Ramos (cell line): ENCODE data around the gene GIPR.
"Not testable (repeated sequence)": the region's sequence is repeated elsewhere in the genome, so short reads cannot be mapped to it uniquely, and the experiment has no call there.

Source experiments
- in situ Hi-C: fragments of 300-500 bp; cut with MboI; formaldehyde crosslinking; loops from one replicate; pipeline ENCODE4 v1.14.3; 2022; ENCODE audit warnings: low sequenced_read_pairs; ENCODE audit not compliant: unreplicated experiment

GIPR gene

DNA sequence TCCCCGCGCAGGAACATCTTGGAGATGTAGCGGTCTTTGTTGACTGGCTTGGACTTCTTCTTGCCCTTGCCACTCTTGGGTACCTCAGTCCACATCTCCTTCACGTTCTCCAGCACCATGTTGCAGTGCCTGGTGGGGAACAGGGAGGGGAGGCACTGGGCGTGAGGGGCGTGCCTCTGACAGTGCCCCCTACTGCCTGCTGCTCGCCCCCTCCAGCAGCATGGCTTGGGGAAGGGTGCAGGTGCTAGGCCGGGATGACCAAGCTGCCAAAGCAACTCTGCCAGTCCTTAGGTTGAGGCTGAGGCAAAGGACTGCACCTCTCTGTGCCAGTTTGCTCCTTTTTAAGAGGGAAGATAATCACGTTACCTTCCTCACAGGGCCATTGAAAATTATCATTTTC lies 19.6 kb downstream of the GIPR start:
- in situ Hi-C loops = no loop called here

DNA sequence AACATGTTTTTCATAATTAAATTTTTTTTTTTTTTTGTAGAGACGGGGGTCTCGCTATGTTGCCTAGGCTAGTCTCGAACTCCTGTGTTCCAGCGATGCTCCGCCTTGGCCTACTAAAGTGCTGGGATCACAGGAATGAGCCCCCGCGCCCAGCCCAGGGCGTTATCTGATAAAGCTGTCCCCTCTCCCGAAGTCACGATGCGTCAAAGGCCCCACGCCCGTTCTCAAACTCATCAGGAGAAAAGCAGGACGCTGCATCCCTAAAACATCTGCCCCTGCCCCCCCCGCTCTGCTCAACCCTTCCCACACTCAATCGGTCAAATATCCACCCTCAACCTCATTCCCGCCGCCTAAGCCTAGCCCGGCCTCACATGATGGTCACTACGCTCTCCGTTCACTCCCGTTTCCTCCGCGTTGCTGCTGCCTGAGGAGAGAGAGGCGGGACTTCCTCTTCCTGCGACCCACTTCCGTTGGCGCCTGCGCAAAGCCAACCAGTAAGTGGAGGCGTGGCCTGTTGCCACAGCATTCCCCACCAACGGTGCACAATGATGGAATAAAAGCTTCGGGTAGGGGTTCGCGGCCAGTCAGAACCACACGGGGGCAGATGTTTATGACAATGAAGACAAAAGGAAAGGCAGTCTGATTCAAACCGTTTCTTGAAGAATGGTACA lies 23.6 kb downstream of the GIPR start, which contains the start of gene SNRPD2:
Gene SNRPD2 (minus strand): TSS at position 438 of the 671 bp plus-strand sequence. CDS start 65 bp downstream, at position 373.
- in situ Hi-C loops = no loop called here

DNA sequence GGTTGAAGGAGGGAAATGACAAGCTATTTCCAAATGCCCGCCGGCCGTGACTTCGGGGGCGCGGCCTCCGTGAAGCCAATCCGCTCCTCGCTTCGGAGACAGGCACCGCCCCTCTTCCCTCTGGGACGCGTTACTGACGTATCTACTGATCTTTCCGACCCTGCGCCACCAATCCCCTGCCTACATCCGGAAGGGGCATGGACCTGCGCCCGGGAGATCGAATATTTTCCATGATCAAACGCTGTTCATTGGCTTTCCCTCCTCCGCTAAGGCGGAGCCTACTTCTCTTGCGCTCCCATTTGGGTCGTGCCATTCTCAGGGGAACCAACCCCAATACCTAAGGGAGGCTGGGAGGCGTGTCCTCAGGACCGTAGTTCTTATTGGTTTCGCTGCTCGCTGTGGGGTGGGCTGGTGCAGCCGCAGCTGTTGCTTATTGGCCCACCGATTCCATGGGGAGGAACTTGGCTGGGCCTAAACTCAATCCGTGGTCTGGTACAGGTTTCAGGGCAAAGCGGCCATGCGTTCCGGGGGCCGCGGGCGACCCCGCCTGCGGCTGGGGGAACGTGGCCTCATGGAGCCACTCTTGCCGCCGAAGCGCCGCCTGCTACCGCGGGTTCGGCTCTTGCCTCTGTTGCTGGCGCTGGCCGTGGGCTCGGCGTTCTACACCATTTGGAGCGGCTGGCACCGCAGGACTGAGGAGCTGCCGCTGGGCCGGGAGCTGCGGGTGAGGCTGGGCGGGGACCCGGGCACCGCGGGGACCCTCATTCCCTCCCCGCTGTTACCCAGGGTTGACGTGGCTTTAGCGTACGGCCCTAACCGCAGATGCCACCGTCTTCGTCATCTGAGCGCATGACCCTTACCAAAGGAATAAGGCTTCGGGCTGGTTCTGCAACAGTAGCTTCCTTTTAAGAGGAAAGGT lies 24.4 kb downstream of the GIPR start, which contains the start of gene QPCTL:
Gene QPCTL (plus strand): TSS at position 480 of the 919 bp plus-strand sequence. CDS start 38 bp downstream, at position 518.
- in situ Hi-C loops = no loop called here

DNA sequence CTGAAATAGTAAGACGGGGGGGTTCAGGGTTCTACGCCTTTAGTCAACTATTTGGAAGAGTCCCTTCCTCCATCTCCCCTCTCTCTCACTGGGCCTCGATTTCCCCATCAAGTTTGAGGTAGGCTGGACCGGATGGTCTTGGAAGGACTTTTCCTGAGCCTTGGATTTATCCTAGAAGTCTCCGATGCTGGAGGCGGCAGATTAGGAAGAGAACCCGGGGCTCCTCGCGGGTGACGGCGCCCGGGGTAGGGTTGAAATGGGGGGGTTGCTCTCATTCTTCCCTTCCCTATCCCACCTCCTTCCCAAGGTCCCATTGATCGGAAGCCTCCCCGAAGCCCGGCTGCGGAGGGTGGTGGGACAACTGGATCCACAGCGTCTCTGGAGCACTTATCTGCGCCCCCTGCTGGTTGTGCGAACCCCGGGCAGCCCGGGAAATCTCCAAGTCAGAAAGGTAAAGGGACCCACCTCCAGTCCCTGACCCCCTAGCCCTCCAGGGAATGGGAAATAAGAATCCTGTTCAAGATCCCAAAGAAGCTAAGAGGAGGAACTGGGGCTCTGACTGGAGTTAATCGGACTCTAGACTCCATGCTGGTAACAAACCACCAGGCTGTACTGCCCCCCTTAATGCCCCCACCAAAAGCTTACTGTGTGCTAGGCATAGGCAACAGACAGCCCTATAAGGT lies 25.2 kb downstream of the GIPR start:
- in situ Hi-C loops = no loop called here

DNA sequence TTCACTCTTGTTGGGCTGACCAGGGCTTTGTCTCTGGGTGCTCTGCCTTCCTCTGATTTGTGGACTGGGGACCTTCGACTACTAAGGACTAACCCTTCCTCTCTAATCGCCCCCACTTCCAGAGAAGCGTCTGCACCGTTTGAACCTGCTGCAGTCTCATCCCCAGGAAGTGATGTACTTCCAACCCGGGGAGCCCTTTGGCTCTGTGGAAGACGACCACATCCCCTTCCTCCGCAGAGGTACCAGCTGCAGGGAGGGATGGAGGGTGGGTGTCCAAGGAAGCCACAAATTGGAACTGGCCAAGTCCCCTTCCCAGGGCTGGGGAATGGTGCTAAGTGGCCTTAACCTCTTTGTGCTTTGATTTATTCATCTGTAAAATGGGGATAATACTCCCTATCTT lies 33.7 kb downstream of the GIPR start:
- in situ Hi-C loops = no loop called here

DNA sequence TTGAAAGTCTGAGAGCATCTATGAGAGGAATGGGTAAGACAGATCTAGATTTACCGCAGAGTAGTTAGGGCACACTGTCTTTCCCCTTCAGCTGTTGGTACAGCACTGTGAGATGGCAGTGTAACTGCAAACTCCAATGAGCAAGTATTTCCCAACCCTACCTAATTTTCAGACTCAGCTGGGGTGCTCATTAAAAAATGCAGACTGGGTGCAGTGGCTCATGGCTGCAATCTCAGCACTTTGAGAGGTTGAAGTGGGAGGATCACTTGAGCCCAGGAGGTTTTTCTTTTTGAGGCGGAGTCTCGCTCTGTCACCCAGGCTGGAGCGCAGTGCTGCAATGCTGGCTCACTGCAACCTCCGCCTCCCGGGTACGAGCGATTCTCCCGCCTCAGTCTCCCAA lies 37.1 kb downstream of the GIPR start:
- in situ Hi-C loops = no loop called here

DNA sequence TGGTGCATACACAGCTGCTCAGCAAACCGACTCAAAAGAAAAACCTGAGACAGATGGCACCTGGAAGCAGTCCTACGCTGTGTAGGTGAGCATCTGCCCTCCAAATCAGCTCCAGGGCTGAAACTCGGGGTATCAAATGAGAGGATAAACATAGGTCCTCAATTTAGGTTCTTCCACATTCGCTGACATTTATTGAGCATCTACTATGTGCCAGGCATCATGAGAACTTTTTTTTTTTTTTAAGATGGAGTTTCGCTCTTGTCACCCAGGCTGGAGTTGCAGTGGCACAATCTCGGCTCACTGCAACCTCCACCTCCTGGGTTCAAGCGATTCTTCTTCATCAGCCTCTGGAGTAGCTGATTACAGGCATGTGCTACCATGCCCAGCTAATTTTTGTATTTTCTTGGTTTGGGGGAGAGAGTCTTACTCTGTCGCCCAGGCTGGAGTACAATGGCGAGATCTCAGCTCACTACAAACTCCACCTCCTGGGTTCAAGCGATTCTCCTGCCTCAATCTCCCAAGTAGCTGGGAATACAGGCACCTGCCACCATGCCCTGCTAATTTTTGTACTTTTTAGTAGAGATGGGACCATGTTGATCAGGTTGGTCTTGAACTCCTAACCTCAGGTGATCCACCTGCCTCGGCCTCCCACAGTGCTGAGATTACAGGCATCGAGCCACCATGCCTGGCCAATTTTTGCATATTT lies 37.8 kb downstream of the GIPR start:
- in situ Hi-C loops = no loop called here

DNA sequence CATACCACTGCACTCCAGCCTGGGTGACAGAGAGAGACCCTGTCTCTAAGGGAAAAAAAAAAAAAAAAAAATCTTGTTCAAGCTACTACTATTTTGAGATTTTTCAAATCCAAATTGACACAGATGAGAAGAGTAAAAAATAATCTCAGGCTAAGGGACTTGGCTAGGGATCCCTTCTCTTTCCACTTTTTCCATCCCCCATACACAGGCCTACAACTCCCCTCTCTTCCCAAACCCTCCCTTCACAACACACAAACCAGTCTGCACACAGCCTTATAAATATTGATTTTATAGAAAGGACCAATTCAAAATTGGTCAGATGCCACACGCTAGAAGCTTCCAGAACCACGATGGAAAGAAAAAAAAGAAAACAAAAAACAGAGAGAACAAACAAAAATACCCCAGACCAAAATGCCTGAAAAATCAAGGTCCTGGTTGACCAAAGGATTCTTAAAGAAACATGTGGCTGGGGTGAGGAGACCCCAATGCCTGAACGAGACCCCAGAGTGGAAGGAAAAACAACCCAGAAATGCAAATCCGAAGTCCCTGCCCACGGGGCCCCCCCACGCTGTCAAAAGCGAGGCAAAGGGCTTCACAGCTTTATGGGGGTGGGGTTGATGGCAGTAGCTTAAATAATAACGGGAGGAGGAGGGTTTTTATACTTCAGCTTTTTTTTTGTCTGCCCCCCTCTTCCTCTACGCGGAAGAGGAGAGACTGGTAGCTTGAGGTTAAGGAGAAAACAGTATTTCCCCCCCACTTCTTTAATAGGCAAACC lies 42.5 kb downstream of the GIPR start:
- in situ Hi-C loops = no loop called here

DNA sequence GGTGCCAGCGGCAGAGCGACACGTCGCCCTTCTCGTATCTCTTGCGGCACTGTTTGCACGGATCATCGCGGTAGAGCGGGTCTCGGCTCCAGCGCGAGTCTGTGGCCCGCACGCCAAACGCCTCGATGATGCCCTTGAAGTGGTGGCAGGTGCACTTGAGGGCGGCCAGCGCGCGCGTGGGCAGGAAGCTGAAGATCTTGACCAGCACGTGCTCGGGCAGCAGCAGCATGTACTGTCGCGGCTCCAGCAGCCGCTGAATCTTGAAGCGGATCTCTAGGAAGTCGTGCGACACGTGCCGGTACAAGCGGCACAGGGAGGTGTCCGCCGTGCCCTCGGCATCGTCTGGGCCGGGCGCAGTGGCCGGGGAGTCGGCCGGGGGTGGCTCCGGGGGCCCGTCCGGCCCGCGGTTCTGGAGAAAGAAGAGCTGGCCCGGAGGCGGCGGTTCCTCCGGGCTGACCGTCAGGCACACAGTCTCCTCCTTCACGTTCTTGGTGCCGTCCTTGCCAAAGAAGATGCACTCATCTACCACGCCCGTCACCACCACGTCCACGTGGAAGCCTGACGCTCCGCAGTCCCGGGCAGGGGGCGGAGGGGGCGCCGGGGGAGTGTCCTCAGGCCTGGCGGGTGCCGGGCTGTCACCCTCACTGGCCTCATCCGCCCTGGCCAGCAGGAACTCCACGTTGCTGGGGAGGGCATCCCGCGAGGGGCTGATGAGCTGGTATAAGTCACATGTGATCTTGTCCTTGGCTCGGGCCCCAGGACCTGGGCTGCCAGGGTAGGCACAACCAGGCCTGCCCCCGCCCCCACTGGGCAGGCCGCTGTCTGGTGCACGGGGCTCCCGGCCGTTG lies 44.1 kb downstream of the GIPR start:
- in situ Hi-C loops = no loop called here

DNA sequence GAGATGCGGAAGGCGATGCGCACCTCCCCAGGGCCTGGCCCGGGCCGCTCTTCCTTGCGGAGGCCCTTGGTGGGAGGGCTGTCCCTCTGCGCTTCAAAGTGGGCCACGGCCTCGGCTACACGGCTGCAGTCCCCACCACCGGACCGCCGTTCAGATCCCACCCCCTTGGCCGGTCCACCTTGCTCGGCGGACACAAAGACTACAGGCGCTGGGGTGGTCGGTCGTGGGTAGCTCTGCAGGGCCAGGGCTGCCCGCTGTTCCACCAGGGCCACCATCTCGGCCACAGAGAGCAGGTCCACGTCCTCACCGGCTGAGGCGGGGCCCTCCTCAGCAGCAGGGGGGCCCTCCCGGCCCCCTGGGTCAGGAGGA lies 44.7 kb downstream of the GIPR start:
- in situ Hi-C loops = no loop called here

DNA sequence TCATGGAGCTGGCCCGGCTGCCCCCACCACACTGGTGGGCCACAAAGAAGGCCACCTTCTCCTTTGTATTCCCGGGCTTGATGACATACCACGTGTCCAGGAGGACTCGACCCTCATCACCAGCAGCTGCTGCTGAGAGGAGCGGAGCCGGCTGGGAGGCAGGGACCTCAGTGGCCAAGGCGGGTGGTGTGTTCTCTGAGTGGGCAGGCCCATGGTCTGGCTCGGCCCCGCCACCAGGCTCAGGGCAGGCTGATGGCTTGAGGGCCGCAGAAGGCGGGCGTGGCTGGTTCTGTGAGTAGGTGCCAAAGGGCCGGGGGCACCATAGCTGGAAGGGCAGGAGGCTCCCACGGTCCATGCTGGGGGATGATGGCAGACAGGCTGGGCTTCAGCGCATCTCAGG lies 45.1 kb downstream of the GIPR start:
- in situ Hi-C loops = no loop called here

DNA sequence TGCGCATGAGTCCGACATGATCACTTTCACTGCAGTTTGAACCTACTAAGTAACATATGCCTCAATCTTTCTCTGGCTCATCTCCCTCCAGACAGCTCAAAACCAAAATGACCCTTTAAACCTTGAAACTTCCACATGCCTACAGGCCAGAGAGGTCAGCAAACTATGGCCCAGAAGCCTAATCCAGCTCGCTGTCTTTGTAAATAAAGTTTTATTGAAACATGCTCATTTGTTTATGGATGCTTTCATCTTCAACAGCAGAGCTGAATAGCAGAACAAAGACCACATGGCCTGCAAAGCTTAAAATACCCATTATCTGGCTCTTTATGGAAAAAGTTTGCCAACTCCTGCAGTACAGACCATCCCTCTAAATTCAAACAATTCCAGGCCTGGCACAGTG lies 47.1 kb downstream of the GIPR start:
- in situ Hi-C loops = no loop called here

DNA sequence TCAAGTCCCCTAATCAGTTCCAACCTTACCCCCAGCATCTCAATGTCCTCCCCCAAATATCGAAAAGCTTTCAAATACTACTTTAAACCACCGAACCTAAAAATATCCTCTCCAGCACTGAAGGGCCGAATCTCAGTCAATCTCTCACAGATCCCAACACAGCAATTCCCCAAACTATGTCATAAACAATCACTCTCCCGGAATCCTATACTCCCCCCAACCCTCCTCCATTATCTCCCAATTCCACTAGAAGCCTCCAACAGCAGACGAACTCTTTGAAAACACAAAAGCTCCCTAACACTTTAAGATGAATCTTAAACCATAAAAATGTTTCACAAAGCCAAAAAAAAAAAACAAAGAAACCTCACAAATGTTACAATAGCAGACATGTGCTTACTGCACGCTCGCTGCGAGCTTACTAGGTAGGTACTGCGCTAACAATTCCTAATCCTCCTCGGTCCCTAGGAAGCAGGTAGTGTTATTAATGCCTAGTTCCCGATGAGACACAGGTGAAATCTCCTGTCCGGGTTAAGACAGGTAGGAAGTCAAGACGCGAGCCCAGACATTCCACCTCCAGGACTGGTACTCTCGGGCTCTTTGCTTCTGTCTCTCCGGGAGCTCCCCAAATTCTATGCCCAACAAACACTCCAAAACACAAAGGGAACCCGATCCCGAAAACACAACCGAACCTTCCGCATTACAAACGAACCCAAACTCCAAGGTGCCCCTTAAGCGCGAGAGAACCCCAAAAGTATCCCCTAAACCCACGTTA lies 48.5 kb downstream of the GIPR start:
- in situ Hi-C loops = no loop called here

DNA sequence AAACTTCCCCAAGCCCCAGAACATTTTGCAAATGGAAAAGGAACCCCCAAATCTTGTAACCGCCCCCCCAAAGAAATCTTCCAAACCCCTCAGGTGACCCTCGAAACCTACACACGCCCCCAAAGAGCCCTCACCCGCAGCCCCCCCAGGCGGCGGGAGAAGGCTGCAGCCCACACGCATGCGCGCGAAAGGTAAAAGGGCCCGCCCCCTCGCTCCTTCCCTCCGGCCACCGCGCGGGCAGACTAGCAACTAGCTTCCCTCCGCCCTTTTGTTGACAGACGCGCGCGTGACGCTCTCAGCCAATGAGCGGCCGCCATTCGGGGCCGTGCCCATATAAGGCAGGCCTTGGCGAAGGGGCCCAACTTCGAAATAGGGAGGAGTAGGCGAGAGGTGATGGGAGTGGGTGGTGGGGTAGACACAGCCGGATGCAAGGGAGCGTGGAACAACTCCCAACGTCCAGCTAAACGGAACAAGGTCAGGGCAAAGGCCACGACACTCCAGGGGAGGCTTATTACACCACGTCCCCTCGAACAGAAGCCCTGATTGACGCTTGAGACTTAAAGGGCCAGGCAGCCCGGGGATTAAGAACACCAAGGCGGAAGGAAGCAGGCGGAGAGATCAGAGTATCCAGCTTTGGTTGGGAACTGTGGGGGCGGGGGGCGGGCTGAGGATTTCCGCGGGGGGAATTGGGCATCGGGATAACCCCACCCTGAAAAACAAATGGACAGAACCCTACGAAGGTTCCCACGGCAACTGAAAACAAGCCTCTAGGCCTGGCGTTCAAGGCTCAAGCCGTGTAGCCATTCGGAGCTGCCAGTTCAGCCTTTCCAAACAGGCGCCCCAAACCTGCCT lies 49.3 kb downstream of the GIPR start:
- in situ Hi-C loops = no loop called here

DNA sequence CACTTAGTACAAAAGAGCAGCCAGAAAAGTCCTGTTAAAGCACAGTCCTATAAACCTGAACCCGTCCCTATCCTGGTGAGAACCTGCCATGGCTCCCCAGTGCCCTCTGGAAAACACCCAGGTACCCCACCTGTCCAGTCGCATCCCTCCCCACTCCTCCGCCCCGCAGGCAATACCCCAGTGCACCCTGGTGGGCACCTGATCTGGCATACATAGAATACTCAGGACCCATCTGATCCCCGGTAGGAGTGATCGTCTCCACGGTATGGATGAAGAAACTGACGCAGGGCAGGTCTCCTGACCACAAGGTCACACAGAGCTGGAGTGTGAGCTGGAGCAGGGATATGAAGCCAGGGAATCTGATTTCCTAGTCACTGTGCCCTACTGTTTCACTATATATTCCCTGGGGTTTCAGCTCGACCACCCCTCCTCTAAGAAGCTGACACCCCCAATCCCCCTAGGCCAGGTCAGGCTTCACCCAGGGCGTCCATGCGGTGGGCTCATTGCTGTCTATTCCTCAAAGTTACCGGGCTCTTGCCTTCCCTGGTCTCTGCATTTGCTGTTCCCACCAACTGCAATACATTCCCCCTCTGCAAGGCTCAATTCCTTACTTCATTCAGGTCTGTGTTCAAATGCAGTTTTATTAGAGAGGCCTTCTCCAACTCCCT lies 50.1 kb downstream of the GIPR start:
- in situ Hi-C loops = no loop called here

DNA sequence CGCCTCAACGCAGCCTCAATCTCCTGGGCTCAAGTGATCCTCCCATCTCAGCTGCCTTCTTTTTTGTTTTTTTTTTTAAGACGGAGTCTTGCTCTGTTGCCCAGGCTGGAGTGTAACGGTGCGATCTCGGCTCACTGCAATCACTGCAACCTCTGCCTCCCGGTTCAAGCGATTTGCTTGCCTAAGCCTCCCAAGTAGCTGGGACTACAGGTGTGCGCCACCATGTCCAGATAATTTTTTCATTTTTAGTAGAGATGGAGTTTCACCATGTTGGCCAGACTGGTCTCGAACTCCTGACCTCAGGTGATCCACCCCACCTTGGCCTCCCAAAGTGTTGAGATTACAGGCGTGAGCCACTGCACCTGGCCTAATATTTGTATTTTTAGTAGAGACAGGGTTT lies 52.0 kb downstream of the GIPR start:
- in situ Hi-C loops = not testable (repeated sequence)

DNA sequence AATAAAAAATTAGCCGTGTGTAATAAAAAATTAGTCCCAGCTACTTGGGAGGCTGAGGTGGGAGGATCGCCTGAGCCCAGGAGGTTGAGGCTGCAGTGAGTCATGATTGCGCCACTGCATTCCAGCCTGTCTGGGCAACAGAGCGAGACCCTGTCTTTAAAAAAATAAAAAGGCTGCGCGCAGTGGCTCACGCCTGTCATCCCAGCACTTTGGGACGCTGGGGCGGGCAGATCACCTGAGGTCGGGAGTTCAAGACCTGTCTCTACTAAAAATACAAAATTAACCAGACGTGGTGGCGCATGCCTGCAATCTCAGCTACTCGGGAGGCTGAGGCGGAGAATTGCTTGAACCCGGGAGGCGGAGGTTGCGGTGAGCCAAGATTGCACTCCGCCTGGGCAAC lies 60.7 kb downstream of the GIPR start:
- in situ Hi-C loops = not testable (repeated sequence)
